GM23338 (cell line): ENCODE data around the gene H19.

Experiments
- CREB1 ChIP-seq: fragments of 250-450 bp; sonication (Bioruptor Pico); IDR thresholded peaks from 2 replicates; pipeline ENCODE4 v1.5.0; 2020; ENCODE audit warnings: low read depth, mild to moderate bottlenecking, moderate library complexity
- EZH2 ChIP-seq: fragments of 200-600 bp; sonication (generic); IDR thresholded peaks from one replicate; pipeline ENCODE4 v1.8.0; 2017; ENCODE audit warnings: antibody characterized with exemption, mild to moderate bottlenecking, low read depth; ENCODE audit not compliant: unreplicated experiment
- EZH2phosphoT487 ChIP-seq: fragments of 200-600 bp; sonication (generic); IDR thresholded peaks from one replicate; pipeline ENCODE4 v1.8.1; 2018; ENCODE audit warnings: antibody characterized with exemption; ENCODE audit not compliant: unreplicated experiment
- JUNB ChIP-seq: IDR thresholded peaks from one replicate; pipeline ENCODE4 v1.6.1; 2016; ENCODE audit warnings: antibody characterized with exemption; ENCODE audit not compliant: unreplicated experiment
- POLR2AphosphoS5 ChIP-seq: IDR thresholded peaks from 2 replicates; pipeline ENCODE4 v1.6.1; 2016; ENCODE audit warnings: antibody characterized with exemption, low read depth
- STAT1 ChIP-seq: IDR thresholded peaks from one replicate; pipeline ENCODE4 v1.6.1; 2016; ENCODE audit warnings: antibody characterized with exemption; ENCODE audit not compliant: unreplicated experiment
- ZNF114 ChIP-seq: fragments of 250-450 bp; sonication (Bioruptor Pico); IDR thresholded peaks from 2 replicates; pipeline ENCODE4 v1.5.0; 2020; ENCODE audit warnings: mild to moderate bottlenecking, moderate library complexity
- TF ChIP-seq, protein P1 (sequence below), 2 experiments: fragments of 200-600 bp in 1 of 2; sonication (generic) in 1 of 2; conservative IDR thresholded peaks; 2 replicates each; pipeline versions ENCODE4 v1.5.1 to v1.6.1; 2016 to 2017; ENCODE audit warnings: antibody characterized with exemption in 2 of 2, low read depth in 2 of 2, mild to moderate bottlenecking in 2 of 2, moderate library complexity in 1 of 2
- TF ChIP-seq, protein P2 (sequence below): IDR thresholded peaks from 2 replicates; pipeline ENCODE4 v1.6.1; 2016; ENCODE audit warnings: antibody characterized with exemption
- TF ChIP-seq, protein P3 (sequence below): fragments of 250-450 bp; sonication (Bioruptor Pico); IDR thresholded peaks from 2 replicates; pipeline ENCODE4 v1.5.0; 2020; ENCODE audit warnings: mild to moderate bottlenecking, moderate library complexity
- TF ChIP-seq, protein P4 (sequence below): IDR thresholded peaks from one replicate; pipeline ENCODE4 v1.6.1; 2018; ENCODE audit warnings: antibody characterized with exemption; ENCODE audit not compliant: unreplicated experiment

DNA sequence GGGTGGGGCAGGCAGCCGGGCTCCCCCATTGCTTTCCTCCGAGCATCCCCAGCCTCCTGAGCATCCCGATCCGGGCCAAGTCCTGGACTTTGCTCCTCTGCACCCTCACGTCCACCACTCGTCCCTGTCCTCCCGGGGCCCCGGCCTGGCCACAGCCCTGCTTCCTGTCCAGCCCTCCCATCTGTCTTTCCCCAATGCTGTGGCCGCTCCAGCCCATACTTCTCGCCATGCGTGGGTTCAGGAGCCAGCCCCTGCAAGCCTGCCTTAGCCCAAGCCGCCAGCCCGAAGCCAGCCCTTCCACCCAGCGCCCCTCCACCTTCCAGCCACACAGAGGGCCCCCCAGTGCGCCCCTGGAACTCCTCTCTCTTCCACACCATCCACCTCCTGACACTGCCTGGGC, 26.7 kb downstream of the H19 start:
- TF ChIP-seq, protein P1, sequence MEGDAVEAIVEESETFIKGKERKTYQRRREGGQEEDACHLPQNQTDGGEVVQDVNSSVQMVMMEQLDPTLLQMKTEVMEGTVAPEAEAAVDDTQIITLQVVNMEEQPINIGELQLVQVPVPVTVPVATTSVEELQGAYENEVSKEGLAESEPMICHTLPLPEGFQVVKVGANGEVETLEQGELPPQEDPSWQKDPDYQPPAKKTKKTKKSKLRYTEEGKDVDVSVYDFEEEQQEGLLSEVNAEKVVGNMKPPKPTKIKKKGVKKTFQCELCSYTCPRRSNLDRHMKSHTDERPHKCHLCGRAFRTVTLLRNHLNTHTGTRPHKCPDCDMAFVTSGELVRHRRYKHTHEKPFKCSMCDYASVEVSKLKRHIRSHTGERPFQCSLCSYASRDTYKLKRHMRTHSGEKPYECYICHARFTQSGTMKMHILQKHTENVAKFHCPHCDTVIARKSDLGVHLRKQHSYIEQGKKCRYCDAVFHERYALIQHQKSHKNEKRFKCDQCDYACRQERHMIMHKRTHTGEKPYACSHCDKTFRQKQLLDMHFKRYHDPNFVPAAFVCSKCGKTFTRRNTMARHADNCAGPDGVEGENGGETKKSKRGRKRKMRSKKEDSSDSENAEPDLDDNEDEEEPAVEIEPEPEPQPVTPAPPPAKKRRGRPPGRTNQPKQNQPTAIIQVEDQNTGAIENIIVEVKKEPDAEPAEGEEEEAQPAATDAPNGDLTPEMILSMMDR (conservative IDR thresholded peaks at IDR 0.05; ENCODE audit: low read depth in 2 of 2) = no peak
- no peak for TF ChIP-seq EZH2
- no peak for TF ChIP-seq EZH2phosphoT487
- TF ChIP-seq CREB1 (CRISPR knock-in tag) = no peak
- no peak for TF ChIP-seq POLR2AphosphoS5
- TF ChIP-seq, protein P2, sequence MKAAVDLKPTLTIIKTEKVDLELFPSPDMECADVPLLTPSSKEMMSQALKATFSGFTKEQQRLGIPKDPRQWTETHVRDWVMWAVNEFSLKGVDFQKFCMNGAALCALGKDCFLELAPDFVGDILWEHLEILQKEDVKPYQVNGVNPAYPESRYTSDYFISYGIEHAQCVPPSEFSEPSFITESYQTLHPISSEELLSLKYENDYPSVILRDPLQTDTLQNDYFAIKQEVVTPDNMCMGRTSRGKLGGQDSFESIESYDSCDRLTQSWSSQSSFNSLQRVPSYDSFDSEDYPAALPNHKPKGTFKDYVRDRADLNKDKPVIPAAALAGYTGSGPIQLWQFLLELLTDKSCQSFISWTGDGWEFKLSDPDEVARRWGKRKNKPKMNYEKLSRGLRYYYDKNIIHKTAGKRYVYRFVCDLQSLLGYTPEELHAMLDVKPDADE = no peak
- TF ChIP-seq, protein P3, sequence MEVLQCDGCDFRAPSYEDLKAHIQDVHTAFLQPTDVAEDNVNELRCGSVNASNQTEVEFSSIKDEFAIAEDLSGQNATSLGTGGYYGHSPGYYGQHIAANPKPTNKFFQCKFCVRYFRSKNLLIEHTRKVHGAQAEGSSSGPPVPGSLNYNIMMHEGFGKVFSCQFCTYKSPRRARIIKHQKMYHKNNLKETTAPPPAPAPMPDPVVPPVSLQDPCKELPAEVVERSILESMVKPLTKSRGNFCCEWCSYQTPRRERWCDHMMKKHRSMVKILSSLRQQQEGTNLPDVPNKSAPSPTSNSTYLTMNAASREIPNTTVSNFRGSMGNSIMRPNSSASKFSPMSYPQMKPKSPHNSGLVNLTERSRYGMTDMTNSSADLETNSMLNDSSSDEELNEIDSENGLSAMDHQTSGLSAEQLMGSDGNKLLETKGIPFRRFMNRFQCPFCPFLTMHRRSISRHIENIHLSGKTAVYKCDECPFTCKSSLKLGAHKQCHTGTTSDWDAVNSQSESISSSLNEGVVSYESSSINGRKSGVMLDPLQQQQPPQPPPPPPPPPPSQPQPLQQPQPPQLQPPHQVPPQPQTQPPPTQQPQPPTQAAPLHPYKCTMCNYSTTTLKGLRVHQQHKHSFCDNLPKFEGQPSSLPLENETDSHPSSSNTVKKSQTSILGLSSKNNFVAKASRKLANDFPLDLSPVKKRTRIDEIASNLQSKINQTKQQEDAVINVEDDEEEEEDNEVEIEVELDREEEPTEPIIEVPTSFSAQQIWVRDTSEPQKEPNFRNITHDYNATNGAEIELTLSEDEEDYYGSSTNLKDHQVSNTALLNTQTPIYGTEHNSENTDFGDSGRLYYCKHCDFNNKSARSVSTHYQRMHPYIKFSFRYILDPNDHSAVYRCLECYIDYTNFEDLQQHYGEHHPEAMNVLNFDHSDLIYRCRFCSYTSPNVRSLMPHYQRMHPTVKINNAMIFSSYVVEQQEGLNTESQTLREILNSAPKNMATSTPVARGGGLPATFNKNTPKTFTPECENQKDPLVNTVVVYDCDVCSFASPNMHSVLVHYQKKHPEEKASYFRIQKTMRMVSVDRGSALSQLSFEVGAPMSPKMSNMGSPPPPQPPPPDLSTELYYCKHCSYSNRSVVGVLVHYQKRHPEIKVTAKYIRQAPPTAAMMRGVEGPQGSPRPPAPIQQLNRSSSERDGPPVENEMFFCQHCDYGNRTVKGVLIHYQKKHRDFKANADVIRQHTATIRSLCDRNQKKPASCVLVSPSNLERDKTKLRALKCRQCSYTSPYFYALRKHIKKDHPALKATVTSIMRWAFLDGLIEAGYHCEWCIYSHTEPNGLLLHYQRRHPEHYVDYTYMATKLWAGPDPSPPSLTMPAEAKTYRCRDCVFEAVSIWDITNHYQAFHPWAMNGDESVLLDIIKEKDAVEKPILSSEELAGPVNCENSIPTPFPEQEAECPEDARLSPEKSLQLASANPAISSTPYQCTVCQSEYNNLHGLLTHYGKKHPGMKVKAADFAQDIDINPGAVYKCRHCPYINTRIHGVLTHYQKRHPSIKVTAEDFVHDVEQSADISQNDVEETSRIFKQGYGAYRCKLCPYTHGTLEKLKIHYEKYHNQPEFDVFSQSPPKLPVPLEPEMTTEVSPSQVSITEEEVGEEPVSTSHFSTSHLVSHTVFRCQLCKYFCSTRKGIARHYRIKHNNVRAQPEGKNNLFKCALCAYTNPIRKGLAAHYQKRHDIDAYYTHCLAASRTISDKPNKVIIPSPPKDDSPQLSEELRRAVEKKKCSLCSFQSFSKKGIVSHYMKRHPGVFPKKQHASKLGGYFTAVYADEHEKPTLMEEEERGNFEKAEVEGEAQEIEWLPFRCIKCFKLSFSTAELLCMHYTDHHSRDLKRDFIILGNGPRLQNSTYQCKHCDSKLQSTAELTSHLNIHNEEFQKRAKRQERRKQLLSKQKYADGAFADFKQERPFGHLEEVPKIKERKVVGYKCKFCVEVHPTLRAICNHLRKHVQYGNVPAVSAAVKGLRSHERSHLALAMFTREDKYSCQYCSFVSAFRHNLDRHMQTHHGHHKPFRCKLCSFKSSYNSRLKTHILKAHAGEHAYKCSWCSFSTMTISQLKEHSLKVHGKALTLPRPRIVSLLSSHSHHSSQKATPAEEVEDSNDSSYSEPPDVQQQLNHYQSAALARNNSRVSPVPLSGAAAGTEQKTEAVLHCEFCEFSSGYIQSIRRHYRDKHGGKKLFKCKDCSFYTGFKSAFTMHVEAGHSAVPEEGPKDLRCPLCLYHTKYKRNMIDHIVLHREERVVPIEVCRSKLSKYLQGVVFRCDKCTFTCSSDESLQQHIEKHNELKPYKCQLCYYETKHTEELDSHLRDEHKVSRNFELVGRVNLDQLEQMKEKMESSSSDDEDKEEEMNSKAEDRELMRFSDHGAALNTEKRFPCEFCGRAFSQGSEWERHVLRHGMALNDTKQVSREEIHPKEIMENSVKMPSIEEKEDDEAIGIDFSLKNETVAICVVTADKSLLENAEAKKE = no peak
- no peak for TF ChIP-seq STAT1
- TF ChIP-seq ZNF114 = no peak
- TF ChIP-seq JUNB = no peak
- TF ChIP-seq, protein P4, sequence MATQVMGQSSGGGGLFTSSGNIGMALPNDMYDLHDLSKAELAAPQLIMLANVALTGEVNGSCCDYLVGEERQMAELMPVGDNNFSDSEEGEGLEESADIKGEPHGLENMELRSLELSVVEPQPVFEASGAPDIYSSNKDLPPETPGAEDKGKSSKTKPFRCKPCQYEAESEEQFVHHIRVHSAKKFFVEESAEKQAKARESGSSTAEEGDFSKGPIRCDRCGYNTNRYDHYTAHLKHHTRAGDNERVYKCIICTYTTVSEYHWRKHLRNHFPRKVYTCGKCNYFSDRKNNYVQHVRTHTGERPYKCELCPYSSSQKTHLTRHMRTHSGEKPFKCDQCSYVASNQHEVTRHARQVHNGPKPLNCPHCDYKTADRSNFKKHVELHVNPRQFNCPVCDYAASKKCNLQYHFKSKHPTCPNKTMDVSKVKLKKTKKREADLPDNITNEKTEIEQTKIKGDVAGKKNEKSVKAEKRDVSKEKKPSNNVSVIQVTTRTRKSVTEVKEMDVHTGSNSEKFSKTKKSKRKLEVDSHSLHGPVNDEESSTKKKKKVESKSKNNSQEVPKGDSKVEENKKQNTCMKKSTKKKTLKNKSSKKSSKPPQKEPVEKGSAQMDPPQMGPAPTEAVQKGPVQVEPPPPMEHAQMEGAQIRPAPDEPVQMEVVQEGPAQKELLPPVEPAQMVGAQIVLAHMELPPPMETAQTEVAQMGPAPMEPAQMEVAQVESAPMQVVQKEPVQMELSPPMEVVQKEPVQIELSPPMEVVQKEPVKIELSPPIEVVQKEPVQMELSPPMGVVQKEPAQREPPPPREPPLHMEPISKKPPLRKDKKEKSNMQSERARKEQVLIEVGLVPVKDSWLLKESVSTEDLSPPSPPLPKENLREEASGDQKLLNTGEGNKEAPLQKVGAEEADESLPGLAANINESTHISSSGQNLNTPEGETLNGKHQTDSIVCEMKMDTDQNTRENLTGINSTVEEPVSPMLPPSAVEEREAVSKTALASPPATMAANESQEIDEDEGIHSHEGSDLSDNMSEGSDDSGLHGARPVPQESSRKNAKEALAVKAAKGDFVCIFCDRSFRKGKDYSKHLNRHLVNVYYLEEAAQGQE = no peak
